Fibroblast of lung (primary cell): ENCODE measurements around the gene PRSS1.

ENCODE experiments used
- EZH2 ChIP-seq: IDR thresholded peaks from 2 replicates; pipeline ENCODE4 v1.5.1; 2012; ENCODE audit warnings: low read length, control low read depth, mild to moderate bottlenecking; ENCODE audit errors: missing control alignments
- TF ChIP-seq, protein P1 (sequence below), 2 donors: IDR thresholded peaks in 1 of 2; conservative IDR thresholded peaks in 1 of 2; 1 replicate in 1 of 2; 2 replicates in 1 of 2; pipeline ENCODE4 v1.5.1; 2011 to 2012; ENCODE audit warnings: low read length in 2 of 2, control low read depth in 1 of 2, inconsistent platforms in 1 of 2, low read depth in 1 of 2, mild to moderate bottlenecking in 1 of 2

DNA sequence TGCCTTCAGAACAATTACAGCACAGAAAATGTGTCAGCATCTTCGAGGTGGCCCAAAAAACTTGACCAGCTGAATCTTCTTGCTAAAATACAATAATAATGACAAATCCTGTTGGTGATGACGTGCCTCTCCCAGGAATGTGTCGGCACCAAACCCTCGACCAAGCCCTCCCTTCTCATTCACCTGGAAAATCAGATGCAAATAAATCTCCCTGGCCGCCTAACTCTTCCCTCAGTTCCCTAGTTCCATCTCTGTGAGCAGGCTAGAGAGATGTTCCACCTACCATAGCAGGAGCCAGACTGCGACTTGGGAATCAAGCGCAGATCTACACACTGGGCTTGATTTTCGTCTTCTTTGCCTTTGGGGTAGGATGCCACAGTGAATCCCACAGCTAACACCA is 4.1 kb downstream of the PRSS1 start:
- TF ChIP-seq, protein P1, sequence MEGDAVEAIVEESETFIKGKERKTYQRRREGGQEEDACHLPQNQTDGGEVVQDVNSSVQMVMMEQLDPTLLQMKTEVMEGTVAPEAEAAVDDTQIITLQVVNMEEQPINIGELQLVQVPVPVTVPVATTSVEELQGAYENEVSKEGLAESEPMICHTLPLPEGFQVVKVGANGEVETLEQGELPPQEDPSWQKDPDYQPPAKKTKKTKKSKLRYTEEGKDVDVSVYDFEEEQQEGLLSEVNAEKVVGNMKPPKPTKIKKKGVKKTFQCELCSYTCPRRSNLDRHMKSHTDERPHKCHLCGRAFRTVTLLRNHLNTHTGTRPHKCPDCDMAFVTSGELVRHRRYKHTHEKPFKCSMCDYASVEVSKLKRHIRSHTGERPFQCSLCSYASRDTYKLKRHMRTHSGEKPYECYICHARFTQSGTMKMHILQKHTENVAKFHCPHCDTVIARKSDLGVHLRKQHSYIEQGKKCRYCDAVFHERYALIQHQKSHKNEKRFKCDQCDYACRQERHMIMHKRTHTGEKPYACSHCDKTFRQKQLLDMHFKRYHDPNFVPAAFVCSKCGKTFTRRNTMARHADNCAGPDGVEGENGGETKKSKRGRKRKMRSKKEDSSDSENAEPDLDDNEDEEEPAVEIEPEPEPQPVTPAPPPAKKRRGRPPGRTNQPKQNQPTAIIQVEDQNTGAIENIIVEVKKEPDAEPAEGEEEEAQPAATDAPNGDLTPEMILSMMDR (conservative IDR thresholded peaks at IDR 0.05 in 1 of 2, IDR thresholded peaks at IDR 0.05 in 1 of 2; ENCODE audit: low read depth in 1 of 2, low read length in 2 of 2): no peak
- no peak for TF ChIP-seq EZH2
